NCI-H1092 treated with DMSO at 0.1 percent for 48 hours (cell line): ENCODE measurements around the gene CAMK1D.
"Not testable (repeated sequence)": the region's sequence is repeated elsewhere in the genome, so short reads cannot be mapped to it uniquely, and the experiment has no call there.

Experiments used
- DNase-seq: peaks from one replicate; lab custom pipeline; 2025; lab: John Stamatoyannopoulos, UW

CAMK1D gene

DNA sequence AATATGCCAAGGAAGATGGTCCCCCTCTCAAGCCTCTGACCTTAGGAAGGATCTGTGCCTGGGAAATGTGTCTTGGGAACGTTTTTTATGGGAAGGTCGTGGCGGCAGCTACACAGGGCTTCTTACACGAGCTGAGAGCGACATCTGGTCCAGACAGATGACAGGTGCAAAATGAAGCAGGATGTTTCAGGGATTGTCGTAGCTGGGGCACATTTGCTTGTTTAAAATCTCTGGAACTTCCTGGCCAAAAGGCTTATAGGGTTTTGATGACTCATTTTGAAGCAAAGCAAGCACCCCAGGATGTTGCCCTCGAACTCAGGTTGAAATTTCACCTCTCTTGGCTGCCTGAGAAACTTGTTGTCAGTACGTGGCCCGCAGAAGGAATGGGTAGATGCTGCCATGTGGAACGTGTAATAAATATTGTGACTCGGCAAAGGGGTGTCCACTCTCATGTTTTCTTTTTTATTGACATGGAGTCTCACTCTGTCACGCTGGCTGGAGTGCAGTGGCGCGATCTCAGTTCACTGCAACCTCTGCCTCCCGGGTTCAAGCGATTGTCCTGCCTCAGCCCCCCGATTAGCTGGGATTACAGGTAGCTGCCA, 117.5 kb downstream of the CAMK1D start:
- DNase-seq = peak; percentile 68

GRCh38 chr10:12469345-12469744, 120.0 kb downstream of the CAMK1D start:
- no peak for DNase-seq

- DNase-seq = peak; percentile 21
Observed at GRCh38 chr10:12470719-12471118, 121.4 kb downstream of the CAMK1D start.

DNA sequence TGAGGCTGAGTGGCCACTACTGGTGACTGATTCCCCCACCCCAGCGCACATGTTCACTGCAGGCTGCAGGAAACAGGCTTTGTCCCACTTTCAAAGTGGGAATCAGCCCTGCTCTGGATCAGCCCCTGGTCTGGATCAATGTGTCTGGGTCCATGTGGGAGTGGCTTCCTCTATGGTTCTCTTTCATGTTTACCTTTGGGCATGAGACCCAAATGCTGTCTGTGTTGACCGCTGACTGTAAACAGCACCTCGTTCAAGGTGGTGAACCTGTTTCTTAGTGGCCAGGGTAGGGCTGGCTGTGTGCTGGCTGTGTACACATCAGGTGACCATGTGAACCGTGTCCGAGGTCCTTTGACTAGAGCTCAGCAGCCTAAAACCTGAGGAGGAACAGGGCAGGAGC, 121.8 kb downstream of the CAMK1D start:
- DNase-seq = no peak

DNA sequence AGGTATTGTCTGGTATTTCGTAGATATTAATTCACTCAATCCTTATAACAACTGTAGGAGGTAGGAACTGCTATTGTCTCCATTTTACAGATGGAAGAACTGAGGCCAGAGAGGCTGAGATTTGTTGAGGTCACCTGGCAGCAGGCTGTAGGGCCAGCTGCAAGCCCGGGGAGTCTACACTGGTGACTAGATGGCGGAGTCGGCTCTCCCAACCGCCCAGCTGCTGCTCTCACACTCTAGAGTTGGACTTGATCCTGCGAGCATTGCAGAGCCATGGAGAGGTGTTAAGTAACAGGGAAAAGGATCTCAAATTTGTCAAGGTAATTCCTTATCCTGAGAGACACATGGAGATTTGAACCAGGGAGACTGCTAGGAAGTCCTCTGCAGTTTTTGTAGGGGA, 124.1 kb downstream of the CAMK1D start:
- no peak for DNase-seq

DNA sequence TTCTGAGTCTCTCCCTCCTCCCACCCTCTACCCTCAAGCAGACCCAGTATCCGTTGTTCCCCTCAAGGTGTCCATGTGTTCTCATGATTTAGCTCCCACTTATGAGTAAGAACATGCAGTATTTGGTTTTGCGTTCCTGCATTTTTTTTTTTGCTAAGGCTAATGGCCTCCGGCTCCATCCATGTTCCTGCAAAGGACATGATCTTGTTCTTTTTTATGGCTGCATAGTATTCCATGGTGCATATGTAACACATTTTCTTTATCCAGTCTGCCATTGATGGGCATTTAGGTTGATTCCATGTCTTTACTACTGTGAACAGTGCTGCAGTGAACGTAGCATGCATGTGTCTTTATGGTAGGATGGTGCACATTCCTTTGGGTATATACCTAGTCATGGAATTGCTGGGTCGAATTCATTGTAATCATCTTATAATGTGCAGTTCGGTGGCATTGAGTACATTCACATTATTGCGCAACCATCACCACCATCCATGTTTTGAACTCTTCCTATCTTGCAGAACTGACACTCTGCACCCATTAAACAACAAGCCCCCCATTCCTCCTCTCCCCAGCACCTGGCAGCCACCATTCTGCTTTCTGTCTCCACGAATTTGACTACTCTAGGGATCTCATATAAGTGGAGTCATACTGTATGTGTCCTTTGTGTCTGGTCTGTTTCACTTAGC, 125.5 kb downstream of the CAMK1D start:
- no peak for DNase-seq

DNA sequence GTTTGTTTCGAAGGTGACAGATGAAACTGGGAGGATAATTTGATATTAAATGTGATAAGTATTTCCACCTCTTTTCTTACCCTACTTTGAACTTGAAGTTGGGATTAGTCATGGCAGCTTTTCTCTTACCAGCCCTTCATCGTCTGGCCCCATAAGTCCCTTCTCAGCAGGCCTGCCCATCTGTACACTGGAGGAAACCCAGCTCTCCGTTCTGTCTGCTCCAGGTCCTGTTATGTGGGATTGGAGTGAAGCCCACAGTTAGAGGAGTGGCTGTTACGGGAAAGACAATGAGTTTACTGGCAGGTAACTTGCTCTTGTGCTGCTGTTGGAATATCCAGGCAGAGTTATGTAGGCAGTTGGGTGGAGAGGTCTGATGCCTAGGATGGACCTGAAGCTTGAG, 127.3 kb downstream of the CAMK1D start:
- DNase-seq = no peak

DNA sequence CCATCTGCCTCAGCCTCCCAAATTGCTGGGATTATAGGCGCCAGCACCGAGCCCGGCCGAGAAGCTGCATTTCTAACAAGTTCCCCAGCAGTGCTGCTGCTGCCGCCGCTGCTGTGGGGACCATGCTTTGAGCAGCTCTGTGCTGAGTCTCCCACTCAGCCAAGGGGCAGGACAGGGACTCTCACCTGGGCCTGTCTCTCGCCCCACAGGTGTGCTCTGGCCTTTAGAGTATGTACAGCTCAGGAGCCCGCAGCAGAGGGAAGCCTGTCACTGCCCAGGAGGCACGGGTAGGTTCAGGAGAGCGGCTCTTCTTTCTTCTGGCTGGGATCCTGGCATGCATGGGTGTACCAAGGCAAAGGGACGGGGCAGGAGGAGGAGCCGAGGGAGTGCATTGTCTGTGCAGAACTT, 130.1 kb downstream of the CAMK1D start:
- no peak for DNase-seq

DNA sequence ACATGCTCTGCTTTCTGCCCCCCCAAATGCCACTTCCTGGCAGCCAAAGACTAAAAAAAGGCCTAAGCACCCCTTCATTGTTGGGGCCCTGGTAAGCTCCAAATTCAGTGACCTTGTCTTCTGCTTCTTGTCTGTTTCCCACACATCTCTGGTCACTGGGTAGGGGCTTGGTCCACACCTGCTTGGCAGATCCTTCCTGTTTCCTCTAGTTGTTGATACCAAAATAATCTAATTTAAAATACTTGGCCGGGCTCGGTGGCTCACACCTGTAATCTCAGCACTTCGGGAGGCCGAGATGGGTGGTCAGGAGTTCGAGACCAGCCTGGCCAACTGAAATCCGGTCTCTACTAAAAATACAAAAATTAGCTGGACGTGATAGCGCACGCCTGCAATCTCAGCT, 130.6 kb downstream of the CAMK1D start:
- no peak for DNase-seq

DNA sequence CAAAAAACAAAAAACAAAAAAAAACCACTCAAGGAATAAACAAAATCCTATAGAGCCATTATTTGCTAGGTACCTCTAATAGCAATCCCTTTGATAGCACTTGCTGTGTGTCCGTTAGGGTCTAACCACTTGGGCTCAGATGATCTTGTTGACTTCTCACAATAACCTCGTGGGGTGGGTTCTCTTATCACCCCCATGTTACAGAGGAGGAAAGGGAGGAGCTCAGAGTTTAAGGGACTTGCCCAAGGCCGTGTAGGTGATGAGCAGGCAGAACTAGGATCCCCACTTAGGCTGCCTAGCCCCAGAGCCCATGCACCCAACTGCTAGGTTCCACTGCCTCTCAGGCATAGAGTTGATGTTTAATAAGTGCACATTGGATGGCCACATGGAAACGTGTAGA, 131.1 kb downstream of the CAMK1D start:
- no peak for DNase-seq

DNA sequence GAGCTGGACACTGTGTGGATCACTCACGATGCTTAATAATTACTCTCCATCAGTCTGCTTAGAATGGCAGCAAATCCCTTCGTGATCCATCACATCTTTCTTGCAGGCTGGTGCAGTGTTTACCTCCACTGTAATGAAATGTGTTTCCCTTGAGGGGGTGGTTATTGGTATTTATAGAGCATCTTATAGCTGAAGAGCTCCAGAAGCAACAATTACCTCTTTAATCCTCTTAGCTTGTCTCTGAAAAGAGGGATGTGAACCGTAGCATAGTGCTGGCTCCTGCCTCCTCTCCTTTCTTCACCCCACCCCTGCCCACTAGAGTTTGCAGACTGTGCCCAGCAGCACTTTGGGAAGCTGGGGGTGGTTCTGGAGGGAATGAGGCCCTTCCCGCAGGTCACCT, 132.6 kb downstream of the CAMK1D start:
- no peak for DNase-seq

- no peak for DNase-seq
Observed at GRCh38 chr10:12482587-12482986, 133.2 kb downstream of the CAMK1D start.

DNA sequence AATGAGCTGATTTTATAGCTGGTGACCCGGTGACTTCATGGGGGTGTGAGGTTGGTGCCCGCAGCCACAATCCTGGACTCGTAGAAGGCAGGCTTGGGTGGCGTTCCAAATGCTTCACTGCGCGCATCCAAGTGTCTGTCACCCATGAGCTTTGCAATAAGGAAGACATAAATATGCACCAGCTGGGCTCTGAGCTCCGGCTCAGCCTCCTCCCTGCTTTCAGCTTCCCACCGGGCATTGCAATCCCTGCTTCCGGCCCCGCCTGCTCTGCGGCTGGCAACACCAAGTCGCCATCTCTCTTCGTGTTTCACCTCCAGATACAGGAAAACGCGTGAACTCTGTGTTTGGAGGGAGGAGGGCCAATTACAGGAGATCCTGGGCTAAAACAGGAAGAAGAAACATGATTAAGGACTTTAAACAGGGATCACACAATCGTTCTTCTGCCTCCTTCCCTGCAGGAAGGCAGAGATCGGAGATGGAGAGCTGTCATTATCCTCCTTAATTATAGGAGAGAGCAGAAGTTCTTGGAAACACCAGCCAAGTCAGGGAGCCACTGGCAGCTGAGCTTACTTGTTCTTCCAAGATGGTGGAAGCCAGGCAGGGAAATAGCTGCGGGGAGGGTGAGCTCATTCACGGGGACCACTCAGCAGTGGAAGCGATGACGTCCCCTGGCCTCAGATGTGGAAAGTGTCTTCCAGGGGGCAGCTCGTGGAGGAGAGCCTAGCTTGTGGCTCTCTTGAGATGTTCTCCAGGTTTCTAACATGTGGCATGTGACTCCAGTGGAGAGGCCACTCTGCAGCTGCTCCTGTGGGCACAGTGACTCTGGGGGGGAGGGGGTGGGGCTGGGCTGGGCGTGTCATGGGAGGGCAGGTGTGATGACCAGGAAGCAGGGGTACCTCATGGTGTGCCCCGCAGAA, 134.9 kb downstream of the CAMK1D start:
- no peak for DNase-seq

DNA sequence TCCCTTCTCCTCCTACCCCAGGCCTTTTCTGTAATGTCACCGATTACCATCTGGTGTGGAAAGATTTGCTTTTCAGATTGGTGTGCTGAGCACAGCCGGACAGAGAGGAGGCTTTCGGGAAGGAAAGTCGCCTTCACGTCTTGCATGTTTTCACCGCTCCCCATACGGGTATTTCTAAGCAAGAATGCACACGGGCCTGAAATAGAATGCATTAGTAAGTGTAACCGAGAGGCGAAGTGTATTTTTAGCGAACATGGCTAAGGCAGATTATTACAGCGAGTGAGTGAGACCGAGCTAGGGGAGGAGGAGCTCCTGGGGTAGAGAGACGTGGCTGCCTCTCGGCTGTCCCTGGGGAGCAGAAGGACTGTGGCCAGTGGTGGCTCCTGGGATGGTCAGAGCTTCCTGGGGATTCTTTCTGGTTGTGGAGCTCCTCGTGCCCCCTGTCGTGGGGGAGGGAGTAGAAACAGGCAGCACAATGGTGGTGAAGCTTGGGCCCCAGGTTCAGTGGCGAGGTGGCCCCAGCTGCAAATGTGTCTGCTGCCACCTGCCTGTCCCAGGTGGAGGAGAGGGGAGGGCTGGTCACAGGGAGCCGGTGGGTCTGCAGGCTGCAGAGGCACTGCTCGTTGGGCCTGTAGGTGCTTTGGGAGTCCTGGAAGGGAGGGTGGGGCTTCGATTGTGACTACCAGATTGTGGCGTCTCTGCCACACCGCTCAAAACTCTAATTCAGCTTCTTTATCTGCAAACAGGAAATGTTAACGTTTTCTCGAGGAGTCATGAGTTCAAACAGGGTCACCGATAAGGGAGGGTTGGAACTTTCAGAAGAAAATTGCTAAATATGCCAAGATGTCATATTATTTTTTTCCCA, 135.8 kb downstream of the CAMK1D start:
- DNase-seq = no peak

DNA sequence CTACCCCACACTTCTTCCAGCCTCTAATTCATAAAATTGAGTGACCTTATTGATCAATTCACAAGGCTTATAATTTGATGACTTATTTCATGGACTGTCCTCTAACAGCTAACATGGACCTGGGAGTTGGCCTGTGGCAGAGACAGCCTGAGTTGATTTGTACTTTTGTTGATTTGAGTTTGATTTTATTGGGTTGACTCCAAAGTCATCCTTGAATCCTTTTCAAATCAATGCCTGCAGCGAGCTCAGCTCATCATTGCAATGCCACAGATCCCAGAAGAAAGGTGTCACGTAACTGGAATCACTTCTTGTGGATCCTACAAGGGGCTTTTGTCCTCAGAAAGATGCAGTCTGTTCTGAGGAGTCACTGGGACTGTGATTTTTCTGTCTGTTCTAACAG, 138.0 kb downstream of the CAMK1D start:
- DNase-seq = no peak

- no peak for DNase-seq
Observed at GRCh38 chr10:12488626-12489025, 139.3 kb downstream of the CAMK1D start.

DNA sequence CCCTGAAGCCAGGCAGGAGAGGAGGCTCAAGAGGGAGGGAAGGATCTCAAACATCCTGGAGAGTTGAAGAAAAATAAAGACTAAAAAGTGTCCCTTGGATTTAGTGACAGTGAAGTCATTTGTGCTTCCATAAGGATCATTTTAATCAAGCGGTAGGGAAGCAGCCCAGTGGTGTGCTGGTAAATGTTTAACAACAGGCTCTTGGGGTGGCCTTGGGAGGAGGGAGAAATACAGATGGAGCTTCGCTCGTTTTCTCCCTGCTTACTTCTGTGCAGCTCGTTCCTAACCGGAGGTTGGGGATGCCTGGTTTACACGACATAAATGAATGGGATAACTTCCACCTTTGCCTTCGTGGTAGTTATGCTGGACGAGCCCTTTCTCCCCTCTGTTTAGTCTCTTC, 140.0 kb downstream of the CAMK1D start:
- DNase-seq = no peak

DNA sequence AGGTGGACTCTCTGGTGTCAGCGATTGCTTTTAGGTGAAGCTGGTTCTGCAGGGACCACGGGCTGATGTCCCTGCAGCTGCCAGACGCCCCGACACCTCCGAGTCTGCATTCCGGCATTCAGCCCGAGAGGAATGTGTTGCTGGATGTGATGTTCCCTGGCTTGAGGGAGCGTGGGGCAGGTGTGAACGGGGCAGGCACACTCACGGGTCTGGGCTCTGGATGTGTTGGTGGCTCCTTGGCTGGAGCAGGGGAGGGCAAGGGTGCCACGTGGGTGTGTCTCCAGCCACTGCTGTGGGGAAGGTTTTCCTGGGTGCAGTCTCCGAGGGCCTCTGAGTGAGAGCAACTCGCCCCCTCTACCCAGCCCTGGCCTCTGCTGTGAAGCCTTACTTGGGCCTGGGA, 140.5 kb downstream of the CAMK1D start:
- DNase-seq = no peak

DNA sequence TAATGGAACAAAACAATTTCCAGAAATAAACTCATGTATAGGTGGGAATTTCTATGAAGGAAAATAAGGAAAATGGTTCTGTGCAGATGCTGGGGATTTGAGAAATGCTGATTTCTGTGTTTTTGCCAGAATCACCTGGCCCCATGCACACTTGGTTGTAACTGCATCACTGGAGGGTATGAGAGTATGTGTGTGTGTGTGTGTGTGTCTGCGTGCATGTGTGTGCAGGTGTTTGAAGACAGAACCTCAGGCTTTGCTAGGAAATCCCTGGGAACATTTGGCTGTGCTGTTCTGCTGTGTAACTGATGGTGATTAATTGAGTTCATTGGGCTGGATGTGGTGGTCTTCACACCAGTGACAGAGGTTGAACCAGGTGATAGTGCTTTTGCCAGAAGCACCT, 141.6 kb downstream of the CAMK1D start:
- DNase-seq = no peak

- DNase-seq = no peak
Observed at GRCh38 chr10:12491491-12491890, 142.1 kb downstream of the CAMK1D start.

DNA sequence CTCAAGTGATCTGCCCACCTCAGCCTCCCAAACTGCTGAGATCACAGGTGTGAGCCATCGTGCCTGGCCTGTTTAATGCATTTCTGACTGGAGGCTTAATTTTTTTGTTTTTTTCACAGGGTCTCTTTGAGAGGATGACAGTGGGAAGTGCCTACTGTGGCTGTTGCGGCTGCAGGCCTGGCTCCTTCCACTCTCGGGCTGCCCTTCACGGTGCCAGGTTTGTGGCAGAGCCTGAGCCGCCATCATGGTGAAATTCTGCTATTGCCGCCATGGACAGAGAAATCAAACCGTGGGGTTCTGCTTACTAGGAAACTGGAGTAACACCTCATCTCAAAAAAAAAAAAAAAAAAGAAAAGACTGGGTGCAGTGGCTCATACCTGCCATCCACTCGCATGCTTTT, 142.7 kb downstream of the CAMK1D start:
- no peak for DNase-seq

- DNase-seq = not testable (repeated sequence)
Observed at GRCh38 chr10:12497046-12497445, 147.7 kb downstream of the CAMK1D start.
